SW480 (cell line): Measurements from ENCODE around the gene BCAS3.
"Not testable (repeated sequence)": the region's sequence is repeated elsewhere in the genome, so short reads cannot be mapped to it uniquely, and the experiment has no call there.

Experiments
- DNase-seq: peaks from one replicate; pipeline ENCODE4 v3.0.0-alpha.2; 2016; ENCODE audit warnings: low spot score

Gene BCAS3

GRCh38 chr17:61005358-61005757 is 327.7 kb downstream of the BCAS3 start:
- DNase-seq = no peak

- DNase-seq = not testable (repeated sequence)
These were observed 328.3 kb downstream of the BCAS3 start for GRCh38 chr17:61005958-61006357.

GRCh38 chr17:61007980-61008379 is 330.3 kb downstream of the BCAS3 start:
- DNase-seq = no peak

- DNase-seq = no peak
These were observed 332.0 kb downstream of the BCAS3 start for GRCh38 chr17:61009663-61010062.

GRCh38 chr17:61010661-61011170 is 333.1 kb downstream of the BCAS3 start:
- no peak for DNase-seq

- no peak for DNase-seq
These were observed 333.6 kb downstream of the BCAS3 start for GRCh38 chr17:61011251-61011650.

GRCh38 chr17:61015966-61016365 is 338.3 kb downstream of the BCAS3 start:
- no peak for DNase-seq

- DNase-seq = no peak
These were observed 339.8 kb downstream of the BCAS3 start for GRCh38 chr17:61017317-61018006.

GRCh38 chr17:61018938-61019337 is 341.3 kb downstream of the BCAS3 start:
- no peak for DNase-seq

- DNase-seq = no peak
These were observed 346.3 kb downstream of the BCAS3 start for GRCh38 chr17:61023996-61024395.

- DNase-seq = no peak
These were observed 349.2 kb downstream of the BCAS3 start for GRCh38 chr17:61026818-61027217.

- no peak for DNase-seq
These were observed 351.5 kb downstream of the BCAS3 start for GRCh38 chr17:61029181-61029580.

GRCh38 chr17:61040666-61041065 is 363.0 kb downstream of the BCAS3 start:
- DNase-seq = no peak

GRCh38 chr17:61042348-61042747 is 364.7 kb downstream of the BCAS3 start:
- DNase-seq = not testable (repeated sequence)

- DNase-seq = no peak
These were observed 369.9 kb downstream of the BCAS3 start for GRCh38 chr17:61047515-61047914.

- no peak for DNase-seq
These were observed 370.9 kb downstream of the BCAS3 start for GRCh38 chr17:61048376-61049106.

GRCh38 chr17:61053469-61053868 is 375.8 kb downstream of the BCAS3 start:
- DNase-seq = no peak

GRCh38 chr17:61054436-61054835 is 376.8 kb downstream of the BCAS3 start:
- no peak for DNase-seq

GRCh38 chr17:61057257-61057656 is 379.6 kb downstream of the BCAS3 start:
- DNase-seq = no peak

GRCh38 chr17:61058066-61058465 is 380.4 kb downstream of the BCAS3 start:
- DNase-seq = no peak

- no peak for DNase-seq
These were observed 385.9 kb downstream of the BCAS3 start for GRCh38 chr17:61063528-61063927.

- no peak for DNase-seq
These were observed 386.7 kb downstream of the BCAS3 start for GRCh38 chr17:61064087-61064951.
